Stomach smooth muscle (tissue), 2 donors: ENCODE results near the gene CSAG3.
"Not testable (repeated sequence)": the region's sequence is repeated elsewhere in the genome, so short reads cannot be mapped to it uniquely, and the experiment has no call there.

Source experiments
- H3K27ac ChIP-seq: one replicate; pipeline ENCODE4 v1.7.0; 2013; ENCODE audit warnings: mild to moderate bottlenecking, low read length, inconsistent platforms
- H3K27me3 ChIP-seq, 2 donors: one replicate each; pipeline ENCODE4 v1.7.0; 2013; ENCODE audit warnings: low read length in 2 of 2; ENCODE audit not compliant: insufficient read depth in 2 of 2, control insufficient read depth in 1 of 2
- H3K36me3 ChIP-seq, 2 donors: one replicate each; pipeline ENCODE4 v1.7.0; 2013; ENCODE audit warnings: low read length in 2 of 2; ENCODE audit not compliant: control insufficient read depth in 2 of 2, insufficient read depth in 2 of 2
- H3K4me1 ChIP-seq: one replicate; pipeline ENCODE4 v1.7.0; 2013; ENCODE audit warnings: low read length; ENCODE audit not compliant: control insufficient read depth, insufficient read depth
- H3K4me3 ChIP-seq, 2 donors: one replicate each; pipeline ENCODE4 v1.7.0; 2013; ENCODE audit warnings: low read length in 2 of 2
- H3K9ac ChIP-seq, 2 donors: one replicate each; pipeline ENCODE4 v1.7.0; 2013; ENCODE audit warnings: low read length in 2 of 2, mild to moderate bottlenecking in 1 of 2
- H3K9me3 ChIP-seq, 2 donors: one replicate each; pipeline ENCODE4 v1.7.0; 2013; ENCODE audit warnings: low read length in 2 of 2; ENCODE audit not compliant: control insufficient read depth in 2 of 2
- donor health status: healthy.
- donor health status: Pancreatic carcinoma.

Gene CSAG3

DNA sequence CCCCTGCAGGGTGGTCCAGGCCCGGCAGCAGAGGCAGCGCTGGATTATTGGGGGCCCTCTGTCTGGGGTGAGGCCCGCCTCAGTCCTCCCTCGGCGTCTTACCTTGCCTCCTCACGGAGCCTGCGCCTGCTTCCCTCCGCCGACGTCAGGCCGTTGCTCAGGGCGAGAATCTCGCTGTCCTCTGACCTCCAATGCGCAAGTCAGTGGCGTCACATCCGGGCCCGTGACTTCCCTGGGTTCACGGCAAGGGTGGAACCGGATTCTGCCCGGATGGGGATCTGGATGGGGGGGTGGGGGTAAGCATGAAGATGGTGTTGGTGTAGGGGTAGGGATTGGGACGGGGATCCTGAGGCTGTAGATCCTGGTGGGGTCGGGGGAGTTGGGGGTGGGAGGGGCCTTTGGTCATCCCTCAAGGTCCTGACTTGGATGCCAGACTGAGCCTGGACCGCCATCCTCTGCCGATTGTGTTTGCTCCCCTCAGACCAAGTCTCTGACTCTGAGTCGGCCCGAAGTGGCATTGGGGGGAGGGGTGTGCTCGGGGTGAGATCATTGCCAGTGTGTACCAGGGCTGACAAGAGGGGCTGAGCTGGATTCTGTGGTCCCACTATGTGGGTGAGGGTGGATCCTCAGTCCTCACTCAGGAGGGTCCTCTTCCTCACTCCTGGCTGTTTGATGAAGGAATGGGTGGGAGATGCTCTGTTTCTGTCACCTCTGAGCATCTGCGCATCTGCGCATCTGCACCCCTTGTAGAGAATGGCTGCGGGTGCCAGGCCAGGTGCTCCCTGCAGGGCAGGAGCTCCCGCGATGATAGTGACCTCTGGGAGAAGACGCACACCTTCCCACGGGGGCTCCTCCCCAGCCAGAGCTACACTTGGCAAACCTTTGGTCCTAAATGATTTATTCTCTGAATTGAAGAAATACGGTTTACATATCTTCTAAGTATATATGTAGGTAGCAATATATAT, 5.0 kb upstream of the CSAG3 start, which contains the start of gene MAGEA2:
Gene MAGEA2 (minus strand): TSS at position 157 of the 965 bp plus-strand sequence. CDS start 2,479 bp downstream, outside the sequence.
- not testable (repeated sequence) for H3K9ac ChIP-seq, H3K27me3 ChIP-seq, H3K9me3 ChIP-seq, H3K36me3 ChIP-seq, H3K4me3 ChIP-seq, H3K27ac ChIP-seq, H3K4me1 ChIP-seq

GRCh38 chrX:152754871-152755270, 4.1 kb upstream of the CSAG3 start:
- not testable (repeated sequence) for H3K4me1 ChIP-seq, H3K27me3 ChIP-seq, H3K36me3 ChIP-seq, H3K9me3 ChIP-seq, H3K27ac ChIP-seq, H3K9ac ChIP-seq, H3K4me3 ChIP-seq

- not testable (repeated sequence) for H3K36me3 ChIP-seq, H3K9me3 ChIP-seq
These were observed 526 bp downstream of the CSAG3 start for GRCh38 chrX:152759544-152759943.

GRCh38 chrX:152761582-152761981, 2.6 kb downstream of the CSAG3 start:
- H3K36me3 ChIP-seq, H3K27me3 ChIP-seq, H3K27ac ChIP-seq, H3K9ac ChIP-seq, H3K9me3 ChIP-seq, H3K4me1 ChIP-seq, H3K4me3 ChIP-seq: not testable (repeated sequence)

More at GRCh38 chrX:152759544-152759943, 526 bp downstream of the CSAG3 start:
- H3K27me3 ChIP-seq, H3K9ac ChIP-seq, H3K4me1 ChIP-seq, H3K4me3 ChIP-seq, H3K27ac ChIP-seq: not testable (repeated sequence)

DNA sequence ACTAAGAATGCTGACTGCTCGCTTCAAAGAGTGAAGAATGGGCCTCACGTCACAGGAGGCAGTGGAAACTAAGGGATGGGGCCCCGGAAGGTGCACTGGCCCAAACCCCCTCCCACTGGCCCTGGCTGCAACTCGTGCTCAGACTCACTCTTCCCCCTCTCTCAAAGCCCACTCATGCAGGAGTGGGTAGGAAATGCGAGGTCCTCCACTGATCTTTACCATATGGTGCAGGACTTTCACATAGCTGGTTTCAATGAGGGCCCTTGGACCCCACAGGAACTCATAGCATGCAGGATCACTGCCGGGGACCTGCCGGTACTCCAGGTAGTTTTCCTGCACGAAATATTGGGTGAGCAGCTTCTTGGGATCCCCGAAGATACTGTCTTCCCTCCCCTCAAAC, 7.5 kb downstream of the CSAG3 start:
- H3K4me3 ChIP-seq, H3K36me3 ChIP-seq, H3K9me3 ChIP-seq, H3K27ac ChIP-seq, H3K27me3 ChIP-seq, H3K9ac ChIP-seq, H3K4me1 ChIP-seq: not testable (repeated sequence)

DNA sequence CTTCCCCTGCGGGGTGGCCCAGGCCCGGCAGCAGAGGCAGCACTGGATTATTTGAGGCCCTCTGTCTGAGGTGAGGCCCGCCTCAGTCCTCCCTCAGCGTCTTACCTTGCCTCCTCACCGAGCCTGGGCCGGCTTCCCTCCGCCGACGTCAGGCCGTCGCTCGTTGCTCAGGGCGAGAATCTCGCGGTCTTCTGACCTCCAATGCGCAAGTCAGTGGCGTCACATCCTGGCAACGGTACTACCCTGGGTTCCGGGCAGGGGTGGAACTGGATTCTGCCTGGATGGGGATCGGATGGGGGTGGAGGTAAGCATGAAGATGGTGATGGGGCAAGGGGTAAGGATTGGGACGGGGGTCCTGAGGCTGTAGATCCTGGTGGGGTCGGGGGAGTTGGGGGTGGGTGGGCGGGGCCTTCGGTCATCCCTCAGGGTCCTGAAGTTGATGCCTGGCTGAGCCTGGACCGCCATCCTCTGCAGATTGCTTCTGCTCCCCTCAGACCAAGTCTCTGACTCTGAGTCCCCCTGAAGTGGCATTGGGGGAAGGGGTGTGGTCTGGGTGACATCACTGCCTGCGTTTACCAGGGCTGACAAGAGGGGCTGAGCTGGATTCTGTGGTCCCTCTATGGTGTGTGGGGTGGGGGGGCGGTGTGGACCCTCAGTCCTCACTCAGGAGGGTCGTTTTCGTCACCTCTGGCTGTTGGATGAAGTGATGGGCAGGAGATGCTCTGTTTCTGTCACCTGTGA, 10.7 kb downstream of the CSAG3 start, which contains the start of gene MAGEA6:
Gene MAGEA6 (minus strand): TSS at position 141 of the 741 bp plus-strand sequence. CDS start 2,039 bp downstream, outside the sequence.
- not testable (repeated sequence) for H3K36me3 ChIP-seq, H3K9me3 ChIP-seq, H3K9ac ChIP-seq, H3K4me1 ChIP-seq, H3K27me3 ChIP-seq, H3K4me3 ChIP-seq, H3K27ac ChIP-seq

GRCh38 chrX:152787062-152787461, 28.0 kb downstream of the CSAG3 start:
- not testable (repeated sequence) for H3K36me3 ChIP-seq, H3K9ac ChIP-seq, H3K4me1 ChIP-seq, H3K27ac ChIP-seq, H3K9me3 ChIP-seq, H3K4me3 ChIP-seq, H3K27me3 ChIP-seq

DNA sequence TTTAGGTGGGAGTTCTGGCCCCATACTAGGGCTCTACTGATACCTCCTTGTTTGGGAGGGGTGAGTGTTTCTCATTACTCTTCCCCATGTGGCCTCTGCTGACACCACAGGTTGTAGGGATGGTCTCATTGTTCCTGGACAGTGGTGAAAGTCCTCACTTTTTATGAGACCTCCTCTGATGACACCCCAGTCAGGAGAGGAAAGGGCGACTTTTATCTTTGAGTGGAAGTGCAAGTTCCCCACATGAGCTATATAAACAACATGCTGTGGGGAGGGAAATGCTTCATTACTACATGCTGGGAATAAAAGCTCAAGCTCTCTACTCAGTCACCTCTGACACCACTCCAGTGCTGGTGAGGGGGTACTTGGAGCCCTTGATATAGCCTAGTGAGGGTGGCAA, 39.9 kb downstream of the CSAG3 start:
- H3K9ac ChIP-seq: no peak overlapping the region
- H3K4me3 ChIP-seq: no peak overlapping the region
- no peak overlapping the region for H3K27ac ChIP-seq
- no peaks in the 10 kb centered on the region for H3K9me3 ChIP-seq
- no peaks in the 10 kb centered on the region for H3K4me1 ChIP-seq
- H3K27me3 ChIP-seq: no peaks in the 10 kb centered on the region
- H3K36me3 ChIP-seq: no peaks in the 10 kb centered on the region

- Histone ChIP-seq H3K9me3 (no peaks in the 10 kb centered on the region), H3K27ac (no peak overlapping the region), H3K4me3 (no peak overlapping the region), H3K4me1 (no peaks in the 10 kb centered on the region), H3K27me3 (peaks cover 0 to 8% of the 10 kb centered on the region in 2 donors), H3K9ac (no peak overlapping the region), H3K36me3 (no peaks in the 10 kb centered on the region)
These were observed 47.0 kb downstream of the CSAG3 start for GRCh38 chrX:152806035-152806434.
